Large intestine (tissue), 3 donors: ENCODE data around the gene NHLH1. TPM values are rescaled to one million over a fixed set of nuclear protein-coding genes. Genes with fewer than 3 reads are reported as not detected.
"Not testable (repeated sequence)": the region's sequence is repeated elsewhere in the genome, so short reads cannot be mapped to it uniquely, and the experiment has no call there.

Source experiments
- DNase-seq, 2 donors: peaks; one replicate each; pipeline versions ENCODE4 v3.0.0 to v3.0.0-alpha.2; 2013
- H3K27ac ChIP-seq: one replicate; pipeline ENCODE4 v1.5.1; 2013; ENCODE audit warnings: low read length
- H3K27me3 ChIP-seq: 2 replicates; pipeline ENCODE4 v1.6.1; 2013; ENCODE audit warnings: low read length; ENCODE audit not compliant: control insufficient read depth, insufficient read depth
- H3K36me3 ChIP-seq: 2 replicates; pipeline ENCODE4 v1.6.1; 2013; ENCODE audit warnings: low read length; ENCODE audit not compliant: control insufficient read depth, insufficient read depth
- H3K4me1 ChIP-seq: one replicate; pipeline ENCODE4 v1.6.1; 2013; ENCODE audit warnings: low read length; ENCODE audit not compliant: control insufficient read depth, insufficient read depth
- H3K4me3 ChIP-seq: one replicate; pipeline ENCODE4 v1.5.1; 2013; ENCODE audit warnings: low read length
- H3K9me3 ChIP-seq: one replicate; pipeline ENCODE4 v1.6.1; 2013; ENCODE audit warnings: mild to moderate bottlenecking, low read depth, low read length, moderate library complexity; ENCODE audit not compliant: control insufficient read depth
- WGBS: methylation state at CpG from one replicate; pipeline ENCODE4 v1.1.5; 2013; ENCODE audit warnings: low lambda C conversion rate; ENCODE audit not compliant: insufficient coverage; 5-methylcytosine and 5-hydroxymethylcytosine counted together
- polyA plus RNA-seq: library from polyadenylated mRNA; unstranded; fragments of 120-200 nt; gene quantifications from one replicate; pipeline ENCODE4 v1.2.1, GENCODE V29; 2013

Gene NHLH1
- polyA plus RNA-seq, 1 donor: 0.19 TPM

GRCh38 chr1:160377585-160378206 is 10.8 kb downstream of the NHLH1 start:
- DNase-seq: no peak
- H3K36me3 ChIP-seq: no peaks in the 10 kb centered on the region
- H3K4me3 ChIP-seq: no peak overlapping the region
- no peaks in the 10 kb centered on the region for H3K27me3 ChIP-seq
- H3K27ac ChIP-seq: no peak overlapping the region
- 80% methylated on average over 1 of the region's 7 CpGs for WGBS
- H3K4me1 ChIP-seq: peaks cover 7% of the 10 kb centered on the region
- H3K9me3 ChIP-seq: no peaks in the 10 kb centered on the region

GRCh38 chr1:160384812-160385211 is 17.9 kb downstream of the NHLH1 start:
- H3K4me1 ChIP-seq, H3K36me3 ChIP-seq, H3K27me3 ChIP-seq, DNase-seq, H3K9me3 ChIP-seq, H3K4me3 ChIP-seq, H3K27ac ChIP-seq: not testable (repeated sequence)
- no CpG with 5 or more reads among the region's 2 CpGs for WGBS

- not testable (repeated sequence) for H3K4me3 ChIP-seq, H3K36me3 ChIP-seq, DNase-seq, H3K27ac ChIP-seq, H3K9me3 ChIP-seq, H3K4me1 ChIP-seq, H3K27me3 ChIP-seq
- no CpG with 5 or more reads among the region's 4 CpGs for WGBS
These were observed 21.5 kb downstream of the NHLH1 start for GRCh38 chr1:160388406-160388805.

- Histone ChIP-seq H3K4me1 (peaks cover 16% of the 10 kb centered on the region), H3K36me3 (no peaks in the 10 kb centered on the region), H3K27me3 (no peaks in the 10 kb centered on the region), H3K27ac (no peak overlapping the region), H3K4me3 (no peak overlapping the region), H3K9me3 (no peaks in the 10 kb centered on the region)
- WGBS: 100% methylated on average over 2 of the region's 8 CpGs
- no peak for DNase-seq
These were observed 27.8 kb downstream of the NHLH1 start for GRCh38 chr1:160394673-160395072.

- H3K27ac ChIP-seq: peak overlapping the region; percentile 46
- no peak for DNase-seq
- no peak overlapping the region for H3K4me3 ChIP-seq
- no peaks in the 10 kb centered on the region for H3K36me3 ChIP-seq
- no peaks in the 10 kb centered on the region for H3K27me3 ChIP-seq
- peaks cover 20% of the 10 kb centered on the region for H3K4me1 ChIP-seq
- H3K9me3 ChIP-seq: no peaks in the 10 kb centered on the region
- no CpG with 5 or more reads among the region's 1 CpG for WGBS
These were observed 30.8 kb downstream of the NHLH1 start for GRCh38 chr1:160397651-160398050.

GRCh38 chr1:160398823-160399222 is 32.0 kb downstream of the NHLH1 start:
- H3K27ac ChIP-seq: no peak overlapping the region
- WGBS: no CpG with 5 or more reads among the region's 4 CpGs
- no peaks in the 10 kb centered on the region for H3K27me3 ChIP-seq
- no peaks in the 10 kb centered on the region for H3K36me3 ChIP-seq
- peak in 1 of 2 donors; percentile 47 for DNase-seq
- H3K4me3 ChIP-seq: no peak overlapping the region
- no peaks in the 10 kb centered on the region for H3K9me3 ChIP-seq
- peaks cover 20% of the 10 kb centered on the region for H3K4me1 ChIP-seq

- Histone ChIP-seq H3K36me3 (no peaks in the 10 kb centered on the region), H3K4me3 (peak overlapping the region; percentile 77), H3K4me1 (peaks cover 20% of the 10 kb centered on the region), H3K27me3 (no peaks in the 10 kb centered on the region), H3K9me3 (no peaks in the 10 kb centered on the region), H3K27ac (no peak overlapping the region)
- no CpG with 5 or more reads among the region's 17 CpGs for WGBS
- DNase-seq: peak in 1 of 2 donors; percentile 2
These were observed 32.8 kb downstream of the NHLH1 start for GRCh38 chr1:160399544-160400222.

- no CpG with 5 or more reads among the region's 34 CpGs for WGBS
These were observed 33.4 kb downstream of the NHLH1 start, which contains the start of gene VANGL2 for GRCh38 chr1:160400223-160400645. VANGL2 (plus strand) TSS chr1:160400564; CDS start chr1:160415838, 15,274 bp downstream.

GRCh38 chr1:160400646-160401486 is 34.0 kb downstream of the NHLH1 start:
- peak overlapping the region; percentile 9 for H3K27ac ChIP-seq
- no peaks in the 10 kb centered on the region for H3K27me3 ChIP-seq
- no peaks in the 10 kb centered on the region for H3K36me3 ChIP-seq
- peaks cover 20% of the 10 kb centered on the region for H3K4me1 ChIP-seq
- no peaks in the 10 kb centered on the region for H3K9me3 ChIP-seq
- peak; percentile 45 to 65 for DNase-seq
- WGBS: 4% methylated on average over 5 of the region's 55 CpGs
- peak overlapping the region; percentile 77 for H3K4me3 ChIP-seq

More at GRCh38 chr1:160400223-160400645, 33.4 kb downstream of the NHLH1 start, which contains the start of gene VANGL2:
- no peaks in the 10 kb centered on the region for H3K9me3 ChIP-seq
- peak within 1 kb of the TSS; percentile 9 for H3K27ac ChIP-seq
- H3K4me1 ChIP-seq: peaks cover 20% of the 10 kb centered on the region
- no peaks in the 10 kb centered on the region for H3K27me3 ChIP-seq
- H3K36me3 ChIP-seq: no peaks in the 10 kb centered on the region
- peak; percentile 79 to 83 for DNase-seq
- H3K4me3 ChIP-seq: peak within 1 kb of the TSS; percentile 77

GRCh38 chr1:160401487-160401805 is 34.6 kb downstream of the NHLH1 start:
- Histone ChIP-seq H3K4me3 (peak overlapping the region; percentile 77), H3K9me3 (no peaks in the 10 kb centered on the region), H3K27ac (peak overlapping the region; percentile 9), H3K27me3 (no peaks in the 10 kb centered on the region), H3K36me3 (no peaks in the 10 kb centered on the region), H3K4me1 (peaks cover 18% of the 10 kb centered on the region)
- peak in 1 of 2 donors; percentile 43 for DNase-seq
- WGBS: no CpG with 5 or more reads among the region's 7 CpGs
